NCI-H1694 treated with DMSO at 0.1 percent for 48 hours (cell line): ENCODE data around the gene TST.
"Not testable (repeated sequence)": the region's sequence is repeated elsewhere in the genome, so short reads cannot be mapped to it uniquely, and the experiment has no call there.

Experiments
- DNase-seq: peaks from one replicate; lab custom pipeline; 2025; lab: John Stamatoyannopoulos, UW

Gene TST

GRCh38 chr22:37014415-37014806, 4.8 kb downstream of the TST start:
- DNase-seq = no peak

- no peak for DNase-seq
These were observed 6.3 kb downstream of the TST start for GRCh38 chr22:37012956-37013355.

- DNase-seq = no peak
These were observed 6.9 kb downstream of the TST start for GRCh38 chr22:37012262-37012904.

- DNase-seq = no peak
These were observed 7.8 kb downstream of the TST start for GRCh38 chr22:37011472-37011871.

GRCh38 chr22:37010976-37011375, 8.3 kb downstream of the TST start:
- DNase-seq = no peak

- no peak for DNase-seq
These were observed 9.1 kb downstream of the TST start for GRCh38 chr22:37010174-37010573.

GRCh38 chr22:37009490-37009889, 9.8 kb downstream of the TST start:
- DNase-seq = no peak

GRCh38 chr22:37008365-37008764, 10.9 kb downstream of the TST start:
- no peak for DNase-seq

- DNase-seq = no peak
These were observed 11.6 kb downstream of the TST start for GRCh38 chr22:37007651-37008050.

GRCh38 chr22:37002633-37003032, 16.6 kb downstream of the TST start:
- no peak for DNase-seq

GRCh38 chr22:37001826-37002225, 17.4 kb downstream of the TST start:
- DNase-seq = no peak

GRCh38 chr22:37000676-37001534, 18.3 kb downstream of the TST start:
- no peak for DNase-seq

GRCh38 chr22:36999463-36999862, 19.8 kb downstream of the TST start:
- DNase-seq = no peak

- DNase-seq = no peak
These were observed 20.5 kb downstream of the TST start for GRCh38 chr22:36998620-36999351.

- DNase-seq = no peak
These were observed 21.5 kb downstream of the TST start for GRCh38 chr22:36997746-36998145.

- no peak for DNase-seq
These were observed 28.0 kb downstream of the TST start for GRCh38 chr22:36991206-36991605.

GRCh38 chr22:36990457-36990856, 28.8 kb downstream of the TST start:
- no peak for DNase-seq

GRCh38 chr22:36989012-36989411, 30.2 kb downstream of the TST start:
- DNase-seq = not testable (repeated sequence)

GRCh38 chr22:36988075-36988832, 31.0 kb downstream of the TST start:
- no peak for DNase-seq

- peak; percentile 27 for DNase-seq
These were observed 32.9 kb downstream of the TST start for GRCh38 chr22:36986242-36986821.

- no peak for DNase-seq
These were observed 33.9 kb downstream of the TST start for GRCh38 chr22:36985211-36985889.
